Memory B cell (primary cell): ENCODE measurements around the gene SEMA4C.
A peak's percentile ranks its signal among the peaks of the same experiment; 100 is the strongest.
"Not testable (repeated sequence)": the region's sequence is repeated elsewhere in the genome, so short reads cannot be mapped to it uniquely, and the experiment has no call there.

Experiments
- ATAC-seq: fragments of 150-1000 bp; cut with Tn5 transposase; 2 replicates; pipeline ENCODE4 v1.10.0; 2021; ENCODE audit warnings: low read depth, mild to moderate bottlenecking, moderate library complexity
- DNase-seq, 2 donors: peaks; one replicate each; pipeline ENCODE4 v3.0.0; 2022; ENCODE audit warnings: low spot score in 2 of 2
- H3K27ac Mint-ChIP-seq: one replicate; pipeline ENCODE4 v1.8.0; 2022; ENCODE audit warnings: mild to moderate bottlenecking, moderate library complexity, mixed read lengths
- H3K27me3 Mint-ChIP-seq: one replicate; pipeline ENCODE4 v1.8.0; 2022; ENCODE audit warnings: mixed read lengths
- H3K36me3 Mint-ChIP-seq: one replicate; pipeline ENCODE4 v1.8.0; 2022; ENCODE audit warnings: mild to moderate bottlenecking, mixed read lengths
- H3K4me1 Mint-ChIP-seq: one replicate; pipeline ENCODE4 v1.8.0; 2022; ENCODE audit warnings: mixed read lengths
- H3K4me3 Mint-ChIP-seq: one replicate; pipeline ENCODE4 v1.8.0; 2022; ENCODE audit warnings: mild to moderate bottlenecking, moderate library complexity, mixed read lengths
- H3K9me3 Mint-ChIP-seq: one replicate; pipeline ENCODE4 v1.8.0; 2022; ENCODE audit warnings: mixed read lengths

SEMA4C gene

DNA sequence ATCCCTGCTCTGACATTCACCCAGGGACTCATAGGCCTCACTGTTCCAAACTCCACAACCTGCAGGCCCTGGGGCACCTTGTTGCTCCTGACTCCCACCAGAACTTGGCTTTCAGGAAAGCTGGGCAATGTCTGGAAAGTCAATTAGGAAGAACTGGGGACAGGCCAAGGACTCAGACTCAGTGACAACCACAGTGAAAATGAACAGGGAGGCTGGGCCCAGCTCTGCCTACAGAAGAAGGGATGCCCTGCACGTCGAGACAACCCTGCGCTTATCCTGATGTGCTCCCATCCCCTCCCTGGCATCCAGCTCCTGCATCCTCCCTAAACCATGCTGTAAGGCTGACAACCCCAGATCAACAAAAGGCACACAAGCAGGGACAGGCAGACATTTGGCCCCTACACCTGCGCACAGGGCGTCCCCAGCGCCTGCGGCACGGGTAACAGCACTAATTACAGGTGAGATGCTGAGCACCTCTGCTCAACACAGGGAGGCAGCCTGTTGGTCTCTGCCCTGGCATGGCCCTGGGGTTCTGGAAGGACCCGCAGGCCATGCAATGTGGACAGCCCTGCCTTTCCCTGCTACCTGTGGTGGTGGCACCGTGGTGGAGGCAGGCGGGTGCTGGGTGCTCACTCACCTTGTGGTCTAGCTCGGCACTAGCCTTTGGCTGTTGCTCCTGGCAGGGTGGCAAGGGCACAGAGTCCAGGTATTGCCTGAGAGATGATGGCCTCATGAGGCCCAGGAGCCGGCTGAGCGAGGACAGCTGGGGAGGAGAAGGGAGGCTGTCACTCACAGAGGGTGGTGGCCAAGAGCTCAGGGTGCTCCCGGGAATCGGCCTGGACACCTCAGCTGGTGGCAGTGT is 23.6 kb upstream of the SEMA4C start:
- Mint-ChIP-seq H3K27ac (no peak overlapping the region), H3K27me3 (no peaks in the 10 kb centered on the region), H3K36me3 (no peaks in the 10 kb centered on the region), H3K9me3 (no peaks in the 10 kb centered on the region), H3K4me3 (no peak overlapping the region), H3K4me1 (peaks cover 9% of the 10 kb centered on the region)
- ATAC-seq = no peak
- DNase-seq = no peak

DNA sequence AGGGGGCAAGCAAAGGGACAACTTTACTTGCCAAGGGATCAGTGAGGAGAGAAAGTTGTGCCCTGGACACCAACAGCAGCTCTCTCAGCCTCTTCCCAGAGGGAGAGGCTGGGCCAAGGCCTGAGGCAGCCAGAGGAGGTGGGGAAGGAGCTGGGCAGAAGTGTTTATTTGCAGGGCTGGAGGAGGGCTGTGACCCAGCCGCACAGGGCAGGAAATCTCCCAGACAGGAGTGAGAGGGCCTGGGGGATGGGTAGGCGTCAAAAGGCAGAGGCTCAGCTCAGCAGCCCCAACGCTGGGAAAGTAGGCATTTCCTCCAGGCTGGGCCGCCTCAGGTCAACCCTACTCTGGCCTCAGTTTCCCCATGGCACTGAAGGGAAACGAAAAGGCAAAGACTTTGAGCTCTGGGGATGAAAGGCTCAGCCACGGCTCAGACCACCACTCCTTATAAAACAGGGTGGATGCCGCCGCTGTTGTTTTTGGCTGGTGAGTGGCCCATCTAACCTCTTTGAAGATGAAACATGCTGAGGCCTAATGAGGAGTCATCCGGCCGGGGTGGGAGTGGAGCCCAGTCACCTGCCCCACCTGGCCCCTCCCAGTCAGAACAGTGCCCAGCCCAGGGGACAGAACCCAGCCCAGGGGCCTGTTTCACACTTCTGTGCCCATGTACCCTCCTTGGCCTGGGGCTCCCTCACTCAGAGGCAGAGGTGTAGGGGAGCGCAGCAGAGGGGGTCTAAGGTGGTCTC is 21.9 kb upstream of the SEMA4C start:
- no peaks in the 10 kb centered on the region for H3K9me3 Mint-ChIP-seq
- H3K27me3 Mint-ChIP-seq = no peaks in the 10 kb centered on the region
- no peaks in the 10 kb centered on the region for H3K36me3 Mint-ChIP-seq
- DNase-seq = no peak
- H3K27ac Mint-ChIP-seq = no peak overlapping the region
- peaks cover 20% of the 10 kb centered on the region for H3K4me1 Mint-ChIP-seq
- ATAC-seq = no peak
- H3K4me3 Mint-ChIP-seq = no peak overlapping the region

DNA sequence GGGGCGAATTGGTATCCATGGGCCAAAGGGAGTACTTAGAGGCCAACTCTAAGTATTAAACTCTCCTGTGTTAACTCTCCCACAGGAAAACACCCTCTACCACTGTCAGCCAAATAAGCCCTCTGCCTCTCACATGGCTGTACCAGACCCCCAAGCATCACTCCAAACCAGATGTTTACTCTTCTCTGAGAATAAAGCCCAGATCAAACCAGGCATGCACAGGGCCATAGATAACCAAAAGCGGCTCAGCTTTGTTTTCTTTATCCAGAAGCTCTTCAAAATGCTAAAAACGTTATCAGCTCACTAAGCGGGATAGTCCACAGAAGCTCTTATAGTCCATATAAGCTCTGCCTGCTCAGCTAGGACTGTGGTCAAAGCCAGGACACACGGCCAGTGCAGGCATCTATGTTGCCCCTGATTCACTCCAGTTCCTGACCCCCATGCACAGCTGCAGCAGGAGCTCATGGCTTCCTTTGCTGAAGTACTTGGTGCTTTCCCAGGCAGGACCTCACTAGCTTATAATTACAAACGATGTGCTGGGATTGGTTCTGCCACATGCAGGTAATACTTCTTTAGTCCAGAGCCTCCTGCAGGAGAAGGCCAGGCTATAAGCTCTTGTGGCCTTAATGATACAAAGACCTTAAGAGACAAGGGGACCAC is 21.0 kb upstream of the SEMA4C start:
- H3K9me3 Mint-ChIP-seq = no peaks in the 10 kb centered on the region
- DNase-seq (no peak), ATAC-seq (no peak)
- H3K36me3 Mint-ChIP-seq = no peaks in the 10 kb centered on the region
- no peak overlapping the region for H3K4me3 Mint-ChIP-seq
- no peaks in the 10 kb centered on the region for H3K27me3 Mint-ChIP-seq
- H3K27ac Mint-ChIP-seq = no peak overlapping the region
- H3K4me1 Mint-ChIP-seq = peaks cover 20% of the 10 kb centered on the region

DNA sequence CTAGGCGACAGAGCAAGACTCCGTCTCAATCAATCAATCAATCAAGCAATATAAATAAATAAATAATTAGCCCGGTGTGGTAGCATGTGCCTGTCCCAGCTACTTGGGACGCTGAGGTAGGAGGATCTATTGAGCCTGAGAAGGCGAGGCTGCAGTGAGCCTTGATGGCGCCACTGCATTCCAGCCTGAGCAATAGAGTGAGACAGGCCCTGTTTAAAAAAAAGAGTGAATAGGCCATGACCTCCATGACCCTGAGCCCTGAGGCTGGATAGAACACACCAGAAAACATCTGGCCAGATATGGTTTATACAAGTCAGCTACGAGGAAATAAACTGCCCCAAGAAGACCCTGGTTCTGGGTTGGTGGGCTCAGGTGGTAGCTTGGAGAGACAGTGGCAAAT is 20.4 kb upstream of the SEMA4C start:
- no peak overlapping the region for H3K27ac Mint-ChIP-seq
- no peak for ATAC-seq
- H3K9me3 Mint-ChIP-seq = no peaks in the 10 kb centered on the region
- H3K4me1 Mint-ChIP-seq = peaks cover 20% of the 10 kb centered on the region
- H3K27me3 Mint-ChIP-seq = no peaks in the 10 kb centered on the region
- no peak for DNase-seq
- no peak overlapping the region for H3K4me3 Mint-ChIP-seq
- no peaks in the 10 kb centered on the region for H3K36me3 Mint-ChIP-seq

DNA sequence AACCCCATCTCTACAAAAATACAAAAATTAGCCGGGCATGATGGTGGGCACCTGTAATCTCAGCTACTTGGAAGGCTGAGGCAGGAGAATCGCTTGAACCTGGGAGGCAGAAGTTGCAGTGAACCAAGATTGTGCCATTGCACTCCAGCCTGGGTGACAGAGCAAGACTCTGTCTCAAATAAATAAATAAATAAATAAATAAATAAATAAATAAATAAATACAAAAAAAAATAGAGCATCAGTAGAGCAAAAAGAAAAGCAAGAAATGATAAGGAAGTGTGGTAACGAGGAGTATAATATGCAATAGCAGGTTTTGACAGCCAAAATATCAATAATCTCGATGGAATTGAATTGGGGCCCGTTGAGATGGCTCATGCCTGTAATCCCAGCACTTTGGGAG is 19.6 kb upstream of the SEMA4C start:
- H3K9me3 Mint-ChIP-seq, DNase-seq, H3K4me3 Mint-ChIP-seq, ATAC-seq, H3K36me3 Mint-ChIP-seq, H3K27me3 Mint-ChIP-seq, H3K27ac Mint-ChIP-seq: not testable (repeated sequence)
- H3K4me1 Mint-ChIP-seq = peaks cover 16% of the 10 kb centered on the region

DNA sequence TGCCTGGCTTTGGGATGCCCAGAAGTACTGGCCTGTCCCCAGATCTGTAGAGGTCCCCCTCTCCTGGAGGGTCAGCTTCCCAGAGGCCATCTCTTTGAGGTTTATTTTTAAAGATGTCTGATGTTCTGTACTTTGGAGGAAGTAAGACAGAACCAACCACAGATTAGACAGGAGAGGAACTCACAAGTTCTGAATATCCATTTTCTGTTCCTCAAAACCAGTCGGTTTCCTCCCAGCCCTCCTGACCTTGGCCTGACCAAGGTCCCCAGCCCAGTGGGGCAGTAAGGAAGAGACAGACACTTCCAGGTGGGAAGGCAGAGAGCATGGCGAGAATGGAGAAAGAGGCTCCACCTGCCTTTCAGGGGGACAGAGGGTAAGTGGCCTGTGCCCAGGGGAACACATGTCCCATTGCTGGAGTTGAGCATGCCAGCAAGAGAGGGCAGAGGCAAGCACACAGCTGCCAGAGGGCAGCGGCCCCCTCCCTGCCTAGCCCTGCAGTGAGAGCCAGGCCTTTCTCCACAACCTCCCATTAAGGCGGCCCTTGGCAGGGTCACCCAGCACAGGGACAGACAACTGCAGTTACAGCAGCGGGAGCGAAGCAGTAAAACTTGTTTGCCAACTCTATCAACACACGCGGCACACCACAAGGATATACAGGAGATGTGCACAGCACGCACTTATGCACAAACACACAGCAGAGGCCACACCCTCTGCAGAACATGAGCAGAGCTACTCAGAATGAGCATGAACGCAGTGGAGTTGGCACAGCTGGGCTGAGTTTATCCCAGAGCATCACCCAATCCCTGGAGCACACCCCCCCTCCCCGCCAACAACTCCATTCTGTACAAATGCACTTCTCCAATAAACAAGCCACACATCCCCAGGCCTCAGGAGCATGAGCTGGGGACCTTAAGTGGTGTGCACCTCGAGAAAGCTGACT is 18.5 kb upstream of the SEMA4C start:
- no peaks in the 10 kb centered on the region for H3K9me3 Mint-ChIP-seq
- no peak overlapping the region for H3K4me3 Mint-ChIP-seq
- ATAC-seq (peak; percentile 88), DNase-seq (no peak)
- no peaks in the 10 kb centered on the region for H3K27me3 Mint-ChIP-seq
- H3K36me3 Mint-ChIP-seq = no peaks in the 10 kb centered on the region
- peak overlapping the region; percentile 2 for H3K27ac Mint-ChIP-seq
- peaks cover 16% of the 10 kb centered on the region for H3K4me1 Mint-ChIP-seq

DNA sequence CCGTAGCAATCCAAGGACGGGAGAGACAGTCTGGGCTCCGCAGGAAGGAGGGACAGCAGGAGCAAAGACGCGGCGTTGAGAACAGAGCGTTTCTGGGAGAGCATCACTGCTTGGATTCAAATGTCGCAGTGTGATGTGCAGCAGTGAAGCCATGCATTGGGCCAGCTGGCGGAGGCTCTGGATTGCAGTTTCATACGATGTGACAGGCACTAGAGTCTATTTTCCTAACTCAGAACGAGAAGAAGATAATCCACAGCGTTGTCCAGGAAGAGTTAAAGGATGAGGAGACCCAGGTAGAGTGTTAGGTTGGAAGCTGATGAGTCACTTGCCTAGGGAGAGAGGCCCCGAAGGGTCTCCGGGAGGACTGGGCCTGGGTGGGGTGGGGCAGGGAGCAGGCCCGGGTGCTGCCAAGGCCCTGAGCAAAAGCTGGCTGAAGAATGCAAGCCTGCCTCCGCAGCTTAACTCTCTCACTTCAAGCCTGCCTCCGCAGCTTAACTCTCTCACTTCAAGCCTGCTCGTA is 17.7 kb upstream of the SEMA4C start:
- no peaks in the 10 kb centered on the region for H3K27me3 Mint-ChIP-seq

DNA sequence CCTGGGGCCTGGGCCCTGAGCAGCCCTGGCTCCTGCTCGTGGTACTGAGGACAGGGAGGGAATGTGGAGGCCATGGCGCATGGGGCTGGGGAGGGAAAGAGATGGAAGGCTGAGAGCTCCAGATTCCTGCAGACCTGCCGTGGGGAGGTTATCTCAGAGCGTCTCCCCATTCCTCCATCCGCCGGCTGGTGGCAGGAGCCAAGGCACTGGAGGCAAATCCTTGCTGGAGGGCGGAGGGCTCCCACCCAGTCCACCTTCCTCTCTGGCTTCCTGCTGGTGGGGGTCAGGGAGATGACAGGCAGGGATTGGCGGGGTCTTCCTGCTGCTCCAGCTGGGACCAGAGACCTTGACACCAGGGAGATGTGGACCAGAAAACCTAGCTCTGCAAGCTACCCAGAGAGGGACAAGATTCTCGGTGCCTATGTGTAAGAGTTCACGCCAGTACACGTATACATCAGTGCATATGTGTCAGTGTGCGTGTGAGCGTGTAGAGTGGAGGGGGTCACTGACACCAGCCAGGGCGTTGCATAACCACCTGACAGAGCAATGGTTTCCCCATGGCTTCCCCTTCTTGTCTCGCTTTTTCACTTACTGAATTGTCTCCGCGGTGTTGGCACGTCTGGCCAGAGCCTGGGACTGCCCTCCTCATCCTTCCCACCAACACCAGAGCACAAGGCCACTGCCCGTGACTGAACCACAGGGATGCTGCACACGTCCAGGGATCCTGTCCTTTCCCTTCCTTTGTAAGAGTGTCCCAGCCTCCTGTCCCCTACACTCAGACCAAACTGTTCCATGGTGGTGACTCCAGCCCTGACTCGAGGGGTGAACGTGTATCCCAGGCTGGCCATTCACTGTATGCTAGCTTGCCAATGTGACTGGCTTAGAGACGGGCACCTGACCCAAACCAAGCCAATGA is 15.8 kb upstream of the SEMA4C start:
- Mint-ChIP-seq H3K36me3 (no peaks in the 10 kb centered on the region), H3K27ac (no peak overlapping the region), H3K9me3 (no peaks in the 10 kb centered on the region), H3K27me3 (no peaks in the 10 kb centered on the region), H3K4me3 (no peak overlapping the region), H3K4me1 (peaks cover 12% of the 10 kb centered on the region)
- ATAC-seq (no peak), DNase-seq (no peak)

More for the DNA sequence above, 17.7 kb upstream of the SEMA4C start:
- peaks cover 16% of the 10 kb centered on the region for H3K4me1 Mint-ChIP-seq
- no peaks in the 10 kb centered on the region for H3K9me3 Mint-ChIP-seq
- no peaks in the 10 kb centered on the region for H3K36me3 Mint-ChIP-seq
- peak; percentile 6 for ATAC-seq
- DNase-seq = no peak
- H3K27ac Mint-ChIP-seq = no peak overlapping the region
- no peak overlapping the region for H3K4me3 Mint-ChIP-seq

DNA sequence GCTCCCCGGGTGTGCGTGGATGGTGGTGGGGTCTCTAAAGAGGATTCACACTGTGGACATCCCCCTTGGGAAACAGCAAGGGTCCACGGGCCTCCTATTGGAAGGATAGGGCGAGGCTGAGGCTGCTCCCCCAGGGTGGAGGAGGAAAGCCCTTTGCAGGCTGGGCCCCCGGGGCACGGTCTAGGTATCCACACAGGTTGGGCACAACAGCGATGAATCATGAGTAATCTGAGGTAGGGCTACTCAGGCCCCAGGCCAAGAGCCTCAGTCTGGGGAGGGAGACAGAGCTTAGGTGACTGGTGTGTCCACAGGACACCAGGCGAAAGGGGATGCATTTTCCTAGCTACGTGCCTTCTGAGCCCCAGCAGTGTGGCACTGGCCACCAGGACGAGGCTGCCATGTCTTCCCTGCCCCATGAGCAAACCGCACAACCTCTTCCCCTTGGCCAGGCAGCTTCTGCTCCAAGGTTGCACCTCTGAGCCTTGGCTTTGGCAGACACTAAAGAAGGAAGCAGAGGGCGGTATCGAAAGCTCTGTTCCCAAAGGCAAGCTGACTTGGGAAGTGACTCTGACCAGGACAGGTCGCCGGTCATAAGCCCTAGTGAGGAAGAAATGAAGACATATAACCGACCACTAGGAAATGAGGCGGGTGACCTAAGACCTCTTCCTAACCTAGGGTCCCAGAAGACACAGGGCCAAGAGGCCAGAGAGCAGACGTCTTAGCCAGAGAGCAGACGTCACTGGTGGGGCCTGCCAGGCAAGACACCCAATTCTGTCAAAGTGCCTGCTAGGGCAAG is 14.6 kb upstream of the SEMA4C start:
- Mint-ChIP-seq H3K36me3 (no peaks in the 10 kb centered on the region), H3K9me3 (no peaks in the 10 kb centered on the region), H3K27ac (no peak overlapping the region), H3K4me3 (no peak overlapping the region), H3K4me1 (peaks cover 12% of the 10 kb centered on the region), H3K27me3 (no peaks in the 10 kb centered on the region)
- no peak for ATAC-seq
- DNase-seq = no peak

DNA sequence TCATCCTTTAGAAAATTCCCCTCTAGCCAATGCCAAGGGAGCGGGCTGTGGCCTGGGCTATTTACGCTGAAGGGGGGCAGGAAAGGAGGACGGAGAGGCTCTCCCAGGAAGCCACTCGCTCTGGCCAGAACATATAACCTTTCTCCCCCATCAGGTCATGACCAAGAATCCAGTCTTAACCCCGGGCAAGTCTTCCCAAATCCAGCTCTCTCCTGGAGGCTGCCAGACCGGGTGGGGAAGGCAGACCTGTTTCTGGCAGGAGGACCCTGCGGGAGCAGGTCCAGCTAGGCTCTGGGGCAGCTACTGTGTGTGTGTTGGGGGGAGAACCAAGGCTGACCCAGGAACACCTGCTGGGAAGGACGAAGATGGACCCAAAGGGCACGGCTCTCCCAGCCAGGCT is 13.4 kb upstream of the SEMA4C start:
- ATAC-seq = no peak
- no peak overlapping the region for H3K4me3 Mint-ChIP-seq
- peaks cover 9% of the 10 kb centered on the region for H3K4me1 Mint-ChIP-seq
- no peak overlapping the region for H3K27ac Mint-ChIP-seq
- DNase-seq = no peak
- no peaks in the 10 kb centered on the region for H3K27me3 Mint-ChIP-seq
- no peaks in the 10 kb centered on the region for H3K36me3 Mint-ChIP-seq
- no peaks in the 10 kb centered on the region for H3K9me3 Mint-ChIP-seq

DNA sequence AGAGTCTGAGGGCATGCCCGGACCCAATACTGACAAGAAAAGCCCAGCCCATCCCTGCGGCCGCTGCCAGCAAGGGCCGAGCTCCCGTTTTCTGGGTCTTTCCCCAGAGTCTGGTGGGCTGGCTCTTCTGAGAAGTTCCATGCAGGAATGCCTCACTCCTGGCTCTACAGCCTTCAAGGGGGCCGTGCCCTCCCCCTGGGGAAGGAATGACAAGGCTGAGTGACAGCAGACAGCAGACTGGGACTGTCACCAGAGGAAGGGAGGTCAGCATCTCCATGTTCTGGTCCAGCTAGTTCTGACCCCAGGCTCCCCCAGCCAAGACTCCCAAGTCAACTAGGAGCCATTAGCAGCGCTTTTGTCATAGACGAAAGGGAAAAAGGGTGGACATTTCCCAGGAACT is 13.0 kb upstream of the SEMA4C start:
- ATAC-seq = no peak
- Mint-ChIP-seq H3K4me1 (peaks cover 5% of the 10 kb centered on the region), H3K4me3 (no peak overlapping the region), H3K9me3 (no peaks in the 10 kb centered on the region), H3K36me3 (no peaks in the 10 kb centered on the region), H3K27me3 (no peaks in the 10 kb centered on the region), H3K27ac (no peak overlapping the region)
- no peak for DNase-seq

DNA sequence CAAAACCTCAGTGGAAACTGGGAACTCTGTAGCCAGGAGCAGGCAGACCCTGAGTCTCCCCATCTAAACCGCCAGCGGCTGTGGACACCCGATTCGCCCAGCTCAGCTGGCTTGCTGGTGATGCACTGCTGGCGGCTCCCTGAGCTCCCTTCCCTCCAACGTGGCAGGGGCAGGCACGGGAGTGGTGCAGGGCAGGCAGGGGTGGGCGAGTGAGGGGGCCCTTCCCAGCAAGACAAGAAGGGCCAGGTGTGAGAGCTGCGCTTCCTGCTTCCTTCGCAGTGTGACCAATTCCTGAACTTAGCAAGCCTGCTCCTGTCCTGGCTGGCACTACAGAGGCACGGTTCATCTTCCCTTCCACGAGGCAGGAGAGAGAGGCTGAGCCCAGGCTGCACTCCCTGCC is 12.3 kb upstream of the SEMA4C start:
- Mint-ChIP-seq H3K9me3 (no peaks in the 10 kb centered on the region), H3K36me3 (no peaks in the 10 kb centered on the region), H3K4me1 (peaks cover 1% of the 10 kb centered on the region), H3K27me3 (no peaks in the 10 kb centered on the region), H3K27ac (no peak overlapping the region), H3K4me3 (no peak overlapping the region)
- DNase-seq (no peak), ATAC-seq (no peak)
